Measurements from ENCODE around the gene OFD1. TPM values are rescaled to one million over a fixed set of nuclear protein-coding genes. Genes with fewer than 3 reads are reported as not detected.

The OFD1 gene
- total RNA-seq, 1 donor from 2014 or later, result 16.1 TPM

DNA sequence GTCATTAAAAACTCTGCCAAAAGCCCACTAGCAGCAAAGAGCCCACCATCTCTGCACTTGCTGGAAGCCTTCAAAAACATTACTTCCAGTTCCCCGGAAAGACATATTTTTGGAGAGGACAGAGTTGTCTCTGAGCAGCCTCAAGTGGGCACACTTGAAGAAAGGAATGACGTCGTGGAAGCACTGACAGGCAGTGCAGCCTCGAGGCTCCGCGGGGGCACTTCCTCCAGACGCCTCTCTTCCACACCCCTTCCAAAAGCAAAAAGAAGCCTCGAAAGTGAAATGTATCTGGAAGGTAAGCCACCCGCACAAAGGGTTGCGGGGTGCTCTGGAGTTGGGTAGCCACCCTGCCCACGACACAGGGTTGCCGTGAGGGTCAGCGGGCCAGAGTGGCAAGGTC is 25.9 kb downstream of the OFD1 start:
- TF ChIP-seq, protein P1, sequence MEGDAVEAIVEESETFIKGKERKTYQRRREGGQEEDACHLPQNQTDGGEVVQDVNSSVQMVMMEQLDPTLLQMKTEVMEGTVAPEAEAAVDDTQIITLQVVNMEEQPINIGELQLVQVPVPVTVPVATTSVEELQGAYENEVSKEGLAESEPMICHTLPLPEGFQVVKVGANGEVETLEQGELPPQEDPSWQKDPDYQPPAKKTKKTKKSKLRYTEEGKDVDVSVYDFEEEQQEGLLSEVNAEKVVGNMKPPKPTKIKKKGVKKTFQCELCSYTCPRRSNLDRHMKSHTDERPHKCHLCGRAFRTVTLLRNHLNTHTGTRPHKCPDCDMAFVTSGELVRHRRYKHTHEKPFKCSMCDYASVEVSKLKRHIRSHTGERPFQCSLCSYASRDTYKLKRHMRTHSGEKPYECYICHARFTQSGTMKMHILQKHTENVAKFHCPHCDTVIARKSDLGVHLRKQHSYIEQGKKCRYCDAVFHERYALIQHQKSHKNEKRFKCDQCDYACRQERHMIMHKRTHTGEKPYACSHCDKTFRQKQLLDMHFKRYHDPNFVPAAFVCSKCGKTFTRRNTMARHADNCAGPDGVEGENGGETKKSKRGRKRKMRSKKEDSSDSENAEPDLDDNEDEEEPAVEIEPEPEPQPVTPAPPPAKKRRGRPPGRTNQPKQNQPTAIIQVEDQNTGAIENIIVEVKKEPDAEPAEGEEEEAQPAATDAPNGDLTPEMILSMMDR (IDR thresholded peaks at IDR 0.05; ENCODE audit: insufficient read depth, low read length, poor library complexity, severe bottlenecking), result no peak
- DNase-seq (ENCODE audit: low read depth), result no peak
- H3K27me3 ChIP-seq (ENCODE audit: control insufficient read depth, insufficient read depth, low read length), result no peaks in the 10 kb centered on the region
- H3K4me3 ChIP-seq (ENCODE audit: low read depth, low read length), result no peak overlapping the region
- H3K36me3 ChIP-seq (ENCODE audit: control insufficient read depth, insufficient read depth, low read length), result no peaks in the 10 kb centered on the region

DNA sequence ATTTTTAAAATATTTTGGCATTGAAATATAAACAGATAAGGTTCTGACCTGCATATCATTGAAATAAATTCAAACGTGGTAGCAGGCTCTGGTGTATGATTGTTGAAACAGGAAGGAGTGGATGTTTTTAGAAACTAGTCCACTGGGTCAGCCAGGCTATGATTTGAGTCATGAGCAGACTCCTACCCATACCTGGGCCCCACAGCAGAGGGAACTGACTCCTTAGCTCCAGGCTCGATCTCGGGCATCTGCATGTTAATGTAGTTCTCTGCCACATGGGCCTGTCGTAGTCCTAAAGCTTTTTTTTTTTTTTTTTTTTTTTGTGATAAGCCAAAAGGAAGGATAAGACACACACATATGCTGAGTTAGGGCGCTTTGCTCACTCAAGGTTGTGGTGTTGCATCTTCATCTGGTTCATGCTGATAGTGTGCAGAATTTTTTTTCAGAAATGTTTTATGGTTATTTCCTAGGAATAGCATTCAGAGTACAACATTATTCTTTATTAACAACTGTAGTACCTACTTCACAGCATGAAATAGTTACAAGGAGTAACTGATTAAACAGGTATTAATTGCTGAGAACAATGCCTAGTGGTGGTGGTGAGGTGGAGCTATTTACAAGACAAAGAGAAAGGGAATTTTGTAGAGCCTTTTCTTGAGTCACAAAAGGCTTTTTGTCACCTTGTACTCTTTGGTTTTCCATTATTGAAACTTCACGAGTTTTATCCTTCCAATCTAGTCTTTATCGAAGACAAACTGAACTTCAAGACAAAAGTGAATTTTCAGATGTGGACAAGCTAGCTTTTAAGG is 27.3 kb downstream of the OFD1 start:
- no peak overlapping the region for H3K4me3 ChIP-seq (ENCODE audit: low read depth, low read length)
- DNase-seq (ENCODE audit: low read depth), result no peak
- H3K27me3 ChIP-seq (ENCODE audit: control insufficient read depth, insufficient read depth, low read length), result no peaks in the 10 kb centered on the region
- TF ChIP-seq, protein P1 (IDR thresholded peaks at IDR 0.05; ENCODE audit: insufficient read depth, low read length, poor library complexity, severe bottlenecking), result no peak
- H3K36me3 ChIP-seq (ENCODE audit: control insufficient read depth, insufficient read depth, low read length), result no peaks in the 10 kb centered on the region

DNA sequence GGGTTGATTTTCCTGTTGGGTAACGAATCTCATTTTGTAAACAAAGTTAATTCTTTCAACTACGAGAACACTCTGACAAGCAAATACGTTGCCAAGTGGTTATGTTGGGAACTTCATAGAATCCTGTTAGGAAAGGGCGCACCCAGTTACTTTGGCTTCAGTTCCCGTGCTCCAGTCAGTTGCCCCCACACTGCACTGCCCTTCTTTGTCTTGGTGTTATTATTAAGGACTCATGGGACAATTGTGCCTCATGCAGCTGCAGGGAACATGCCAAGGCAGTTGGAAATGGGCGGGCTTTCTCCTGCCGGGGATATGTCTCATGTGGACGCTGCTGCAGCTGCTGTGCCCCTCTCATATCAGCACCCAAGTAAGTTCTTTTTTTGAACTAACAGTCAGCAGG is 28.9 kb downstream of the OFD1 start:
- Histone ChIP-seq H3K36me3 (ENCODE audit: control insufficient read depth, insufficient read depth, low read length) (peaks cover 1% of the 10 kb centered on the region), H3K4me3 (ENCODE audit: low read depth, low read length) (no peak overlapping the region), H3K27me3 (ENCODE audit: control insufficient read depth, insufficient read depth, low read length) (no peaks in the 10 kb centered on the region)
- no peak for DNase-seq (ENCODE audit: low read depth)
- TF ChIP-seq, protein P1 (IDR thresholded peaks at IDR 0.05; ENCODE audit: insufficient read depth, low read length, poor library complexity, severe bottlenecking), result no peak

DNA sequence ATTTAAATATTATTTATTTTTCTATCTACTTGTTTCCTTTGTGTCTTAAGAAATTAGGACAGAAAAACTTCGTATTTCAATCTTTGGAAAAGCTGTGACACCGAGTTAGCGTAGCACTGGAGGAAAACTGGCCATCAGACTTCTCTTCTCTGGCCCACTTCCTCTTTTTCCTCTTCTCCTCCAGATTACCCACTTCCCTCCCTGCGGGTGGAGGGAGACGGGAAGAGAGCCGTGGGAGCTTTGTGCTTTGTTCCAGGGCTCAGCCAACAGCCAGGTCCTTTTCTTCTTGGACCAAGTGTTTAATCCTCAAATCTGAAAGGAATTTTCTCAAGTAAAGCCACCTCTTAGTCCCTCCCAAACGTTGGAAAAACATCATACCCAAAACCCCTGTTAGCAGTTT is 29.7 kb downstream of the OFD1 start:
- Histone ChIP-seq H3K4me3 (ENCODE audit: low read depth, low read length) (no peak overlapping the region), H3K27me3 (ENCODE audit: control insufficient read depth, insufficient read depth, low read length) (no peaks in the 10 kb centered on the region), H3K36me3 (ENCODE audit: control insufficient read depth, insufficient read depth, low read length) (peaks cover 1% of the 10 kb centered on the region)
- TF ChIP-seq, protein P1 (IDR thresholded peaks at IDR 0.05; ENCODE audit: insufficient read depth, low read length, poor library complexity, severe bottlenecking), result no peak
- DNase-seq (ENCODE audit: low read depth), result no peak

GRCh38 chrX:13764765-13765164 is 30.2 kb downstream of the OFD1 start:
- Histone ChIP-seq H3K4me3 (ENCODE audit: low read depth, low read length) (no peak overlapping the region), H3K36me3 (ENCODE audit: control insufficient read depth, insufficient read depth, low read length) (peaks cover 1% of the 10 kb centered on the region), H3K27me3 (ENCODE audit: control insufficient read depth, insufficient read depth, low read length) (no peaks in the 10 kb centered on the region)
- DNase-seq (ENCODE audit: low read depth), result no peak
- TF ChIP-seq, protein P1 (IDR thresholded peaks at IDR 0.05; ENCODE audit: insufficient read depth, low read length, poor library complexity, severe bottlenecking), result peak; percentile 37

DNA sequence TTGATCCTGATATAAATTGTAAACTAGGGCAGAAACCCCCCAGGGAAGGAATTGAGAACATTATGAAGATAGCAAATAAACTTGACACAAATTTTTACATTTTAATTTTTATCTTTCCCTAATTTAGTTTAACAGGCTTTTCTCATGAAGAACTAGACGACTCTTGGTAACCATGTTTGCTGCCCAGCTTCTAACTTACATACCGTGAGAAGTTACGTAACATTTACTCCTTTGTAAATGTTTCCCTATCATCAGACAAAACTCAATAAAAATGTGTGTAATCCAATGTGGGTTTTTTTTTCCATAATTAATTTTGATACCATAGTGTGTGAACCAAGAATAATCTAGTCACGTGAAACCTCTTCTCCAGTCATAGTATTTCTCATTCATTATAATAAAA is 34.4 kb downstream of the OFD1 start:
- H3K4me3 ChIP-seq (ENCODE audit: low read depth, low read length), result no peak overlapping the region
- DNase-seq (ENCODE audit: low read depth), result no peak
- H3K36me3 ChIP-seq (ENCODE audit: control insufficient read depth, insufficient read depth, low read length), result peaks cover 1% of the 10 kb centered on the region
- TF ChIP-seq, protein P1 (IDR thresholded peaks at IDR 0.05; ENCODE audit: insufficient read depth, low read length, poor library complexity, severe bottlenecking), result no peak
- no peaks in the 10 kb centered on the region for H3K27me3 ChIP-seq (ENCODE audit: control insufficient read depth, insufficient read depth, low read length)
